ENCODE measurements around the gene TMTC1.

Gene TMTC1

GRCh38 chr12:29518407-29518806 is 265.3 kb downstream of the TMTC1 start:
- no peak for DNase-seq

GRCh38 chr12:29517264-29517663 is 266.5 kb downstream of the TMTC1 start:
- DNase-seq, result no peak

- DNase-seq, result peak; percentile 61
Measured at GRCh38 chr12:29516431-29516875, 267.3 kb downstream of the TMTC1 start.

GRCh38 chr12:29510591-29511185 is 273.1 kb downstream of the TMTC1 start:
- no peak for DNase-seq

- DNase-seq, result no peak
Measured at GRCh38 chr12:29509503-29509902, 274.2 kb downstream of the TMTC1 start.

- DNase-seq, result no peak
Measured at GRCh38 chr12:29508949-29509348, 274.8 kb downstream of the TMTC1 start.

- no peak for DNase-seq
Measured at GRCh38 chr12:29505122-29505521, 278.6 kb downstream of the TMTC1 start.

- no peak for DNase-seq
Measured at GRCh38 chr12:29503283-29503682, 280.5 kb downstream of the TMTC1 start.

GRCh38 chr12:29499235-29499634 is 284.5 kb downstream of the TMTC1 start:
- no peak for DNase-seq

GRCh38 chr12:29497588-29497987 is 286.2 kb downstream of the TMTC1 start, which contains the start of gene OVCH1:
TSS of gene OVCH1 (minus strand) at chr12:29497686. CDS start at chr12:29497686, 0 bp downstream.
- DNase-seq, result no peak

GRCh38 chr12:29492891-29493290 is 290.9 kb downstream of the TMTC1 start:
- no peak for DNase-seq

GRCh38 chr12:29486972-29487371 is 296.8 kb downstream of the TMTC1 start:
- DNase-seq, result no peak

- DNase-seq, result no peak
Measured at GRCh38 chr12:29463198-29463597, 320.5 kb downstream of the TMTC1 start.

GRCh38 chr12:29460082-29460481 is 323.7 kb downstream of the TMTC1 start:
- no peak for DNase-seq

- no peak for DNase-seq
Measured at GRCh38 chr12:29455087-29455486, 328.7 kb downstream of the TMTC1 start.

GRCh38 chr12:29451888-29452287 is 331.9 kb downstream of the TMTC1 start:
- no peak for DNase-seq

All from NCI-H226 (cell line).